Left lung (tissue), 10 donors: Measurements from ENCODE around the gene NOXA1. TPM values are rescaled to one million over a fixed set of nuclear protein-coding genes. Genes with fewer than 3 reads are reported as not detected.
A peak's percentile ranks its signal among the peaks of the same experiment; 100 is the strongest.

ENCODE experiments used
- ATAC-seq: fragments of 200-7000 bp; cut with Tn5 transposase; one replicate; pipeline ENCODE4 v1.9.1; 2020; ENCODE audit warnings: moderate library complexity
- DNase-seq, 4 donors: peaks; one replicate each; pipeline ENCODE4 v3.0.0-alpha.2; 2013 to 2020
- H3K27ac ChIP-seq, 2 donors: fragments of 200-600 bp; sonication (generic) in 1 of 2; one replicate each; pipeline versions ENCODE4 v1.5.0 to v1.8.0; 2020 to 2021
- H3K27me3 ChIP-seq, 2 donors: fragments of 200-600 bp; sonication (generic) in 1 of 2; one replicate each; pipeline versions ENCODE4 v1.5.0 to v1.8.0; 2020 to 2021
- H3K36me3 ChIP-seq, 2 donors: fragments of 200-600 bp; sonication (generic) in 1 of 2; one replicate each; pipeline versions ENCODE4 v1.5.0 to v1.8.0; 2020 to 2021
- H3K4me1 ChIP-seq, 2 donors: fragments of 200-600 bp; one replicate each; pipeline ENCODE4 v1.8.0; 2021
- H3K4me3 ChIP-seq, 2 donors: fragments of 200-600 bp; sonication (generic) in 1 of 2; one replicate each; pipeline versions ENCODE4 v1.5.0 to v1.8.0; 2020 to 2021; ENCODE audit warnings: mild to moderate bottlenecking in 1 of 2
- H3K9me3 ChIP-seq, 2 donors: fragments of 200-600 bp; sonication (generic) in 1 of 2; one replicate each; pipeline versions ENCODE4 v1.5.0 to v1.8.0; 2020 to 2021
- CTCF ChIP-seq, 2 donors: fragments of 200-600 bp; sonication (generic) in 1 of 2; IDR thresholded peaks; one replicate each; pipeline versions ENCODE4 v1.5.0 to v1.8.0; 2021; ENCODE audit warnings: antibody characterized with exemption in 2 of 2
- intact Hi-C, 2 donors: fragments of 100-400 bp; cut with DNase I; formaldehyde crosslinking; loops; one replicate each; pipeline versions ENCODE4 v1.11.2 to v1.14.2; 2022
- polyA plus RNA-seq, 6 donors: library from polyadenylated mRNA; unstranded; fragments of 120-200 nt; gene quantifications; one replicate each; pipeline ENCODE4 v1.2.1, GENCODE V29; 2013; ENCODE audit not compliant: insufficient read length in 6 of 6
- total RNA-seq, 2 donors: library from RNA; stranded (reverse); fragmentation: NEBNext Ultra II Directional; extraction: Animal tissue kit (Norgen Biotek cat#: 25700); gene quantifications; one replicate each; pipeline ENCODE4 v1.2.1, GENCODE V29; 2021
- donor health status: DM: no; HTN: yes; CAD: no.
- donor health status: DM: no; HTN: no; CAD: no.

Gene NOXA1
- total and polyA plus RNA-seq, 8 donors: 4.5 to 8.7 (median 6.9) TPM

- no peaks in the 10 kb centered on the region for H3K36me3 ChIP-seq
- intact Hi-C loops: no loop called here
Measured at GRCh38 chr9:137428841-137429545, 5.8 kb downstream of the NOXA1 start.

GRCh38 chr9:137429546-137429890, 6.3 kb downstream of the NOXA1 start:
- TF ChIP-seq CTCF (IDR thresholded peaks at IDR 0.05): no peak
- Histone ChIP-seq H3K27ac (no peak overlapping the region), H3K4me3 (no peak overlapping the region), H3K27me3 (no peaks in the 10 kb centered on the region), H3K4me1 (peaks cover 0 to 3% of the 10 kb centered on the region in 2 donors), H3K36me3 (no peaks in the 10 kb centered on the region), H3K9me3 (no peaks in the 10 kb centered on the region)
- intact Hi-C loops: no loop called here
- DNase-seq (peak in 1 of 4 donors; percentile 56), ATAC-seq (no peak)

More at GRCh38 chr9:137428841-137429545, 5.8 kb downstream of the NOXA1 start:
- no peak for ATAC-seq
- Histone ChIP-seq H3K4me3 (no peak overlapping the region), H3K9me3 (no peaks in the 10 kb centered on the region), H3K27ac (no peak overlapping the region), H3K27me3 (no peaks in the 10 kb centered on the region), H3K4me1 (peaks cover 0 to 8% of the 10 kb centered on the region in 2 donors)
- peak in 1 of 4 donors; percentile 71 for DNase-seq
- TF ChIP-seq CTCF (IDR thresholded peaks at IDR 0.05): no peak

- intact Hi-C loops: no loop called here
- no peak for TF ChIP-seq CTCF (IDR thresholded peaks at IDR 0.05)
- H3K36me3 ChIP-seq: no peaks in the 10 kb centered on the region
- no peaks in the 10 kb centered on the region for H3K9me3 ChIP-seq
- H3K27me3 ChIP-seq: no peaks in the 10 kb centered on the region
- ATAC-seq: no peak
- no peak overlapping the region for H3K4me3 ChIP-seq
- peak in 1 of 4 donors; percentile 61 for DNase-seq
- no peaks in the 10 kb centered on the region for H3K4me1 ChIP-seq
- H3K27ac ChIP-seq: no peak overlapping the region
Measured at GRCh38 chr9:137429974-137430722, 7.0 kb downstream of the NOXA1 start.

GRCh38 chr9:137430723-137431415, 7.7 kb downstream of the NOXA1 start:
- H3K4me3 ChIP-seq: no peak overlapping the region
- H3K9me3 ChIP-seq: no peaks in the 10 kb centered on the region
- DNase-seq (peak in 1 of 4 donors; percentile 58), ATAC-seq (no peak)
- H3K27me3 ChIP-seq: no peaks in the 10 kb centered on the region
- TF ChIP-seq CTCF (IDR thresholded peaks at IDR 0.05): no peak
- no peaks in the 10 kb centered on the region for H3K36me3 ChIP-seq
- no peaks in the 10 kb centered on the region for H3K4me1 ChIP-seq
- H3K27ac ChIP-seq: no peak overlapping the region
- intact Hi-C loops: no loop called here

GRCh38 chr9:137431416-137431931, 8.3 kb downstream of the NOXA1 start:
- no peaks in the 10 kb centered on the region for H3K27me3 ChIP-seq
- no peak overlapping the region for H3K27ac ChIP-seq
- DNase-seq (peak in 1 of 4 donors; percentile 75), ATAC-seq (no peak)
- no peaks in the 10 kb centered on the region for H3K36me3 ChIP-seq
- peaks cover 0 to under 1% of the 10 kb centered on the region in 2 donors for H3K4me1 ChIP-seq
- no peak overlapping the region for H3K4me3 ChIP-seq
- TF ChIP-seq CTCF (IDR thresholded peaks at IDR 0.05): no peak
- no peaks in the 10 kb centered on the region for H3K9me3 ChIP-seq
- intact Hi-C loops: no loop called here
